EL (cell line): ENCODE measurements around the gene PSMG4.
"Not testable (repeated sequence)": the region's sequence is repeated elsewhere in the genome, so short reads cannot be mapped to it uniquely, and the experiment has no call there.

Source experiments
- DNase-seq: peaks from one replicate; pipeline ENCODE4 v3.0.0-alpha.2; 2016

Gene PSMG4

GRCh38 chr6:3230900-3231246, 27.9 kb upstream of the PSMG4 start:
- DNase-seq = peak; percentile 46

- DNase-seq = peak; percentile 80
Observed at GRCh38 chr6:3231247-3232016, 27.3 kb upstream of the PSMG4 start.

- no peak for DNase-seq
Observed at GRCh38 chr6:3232017-3232945, 26.5 kb upstream of the PSMG4 start.

GRCh38 chr6:3233321-3233720, 25.4 kb upstream of the PSMG4 start:
- no peak for DNase-seq

GRCh38 chr6:3233904-3234303, 24.8 kb upstream of the PSMG4 start:
- DNase-seq = no peak

GRCh38 chr6:3235486-3235885, 23.3 kb upstream of the PSMG4 start:
- no peak for DNase-seq

GRCh38 chr6:3236005-3236404, 22.7 kb upstream of the PSMG4 start:
- DNase-seq = no peak

GRCh38 chr6:3237761-3238662, 20.7 kb upstream of the PSMG4 start:
- no peak for DNase-seq

GRCh38 chr6:3239110-3239830, 19.5 kb upstream of the PSMG4 start:
- no peak for DNase-seq

GRCh38 chr6:3240595-3240994, 18.2 kb upstream of the PSMG4 start:
- no peak for DNase-seq

- DNase-seq = not testable (repeated sequence)
Observed at GRCh38 chr6:3241745-3242144, 17.0 kb upstream of the PSMG4 start.

GRCh38 chr6:3242768-3243167, 16.0 kb upstream of the PSMG4 start:
- DNase-seq = no peak

- DNase-seq = no peak
Observed at GRCh38 chr6:3244003-3244831, 14.5 kb upstream of the PSMG4 start.

GRCh38 chr6:3244832-3245161, 13.9 kb upstream of the PSMG4 start:
- not testable (repeated sequence) for DNase-seq

GRCh38 chr6:3245216-3245615, 13.5 kb upstream of the PSMG4 start:
- DNase-seq = no peak

- DNase-seq = peak; percentile 97
Observed at GRCh38 chr6:3247255-3248146, 11.2 kb upstream of the PSMG4 start.

- DNase-seq = no peak
Observed at GRCh38 chr6:3249821-3250220, 8.9 kb upstream of the PSMG4 start.

GRCh38 chr6:3250231-3250675, 8.5 kb upstream of the PSMG4 start:
- no peak for DNase-seq

GRCh38 chr6:3251462-3252314, 7.1 kb upstream of the PSMG4 start:
- peak; percentile 83 for DNase-seq
